ENCODE measurements around the gene PPP1R12C.

PPP1R12C gene

GRCh38 chr19:55105237-55105636 lies 12.2 kb downstream of the PPP1R12C start:
- H3K4me1 ChIP-seq (ENCODE audit: insufficient read depth, insufficient read length), result no peaks in the 10 kb centered on the region
- no peaks in the 10 kb centered on the region for H3K27me3 ChIP-seq (ENCODE audit: insufficient read depth, insufficient read length)
- no peaks in the 10 kb centered on the region for H3K9me3 ChIP-seq (ENCODE audit: insufficient read depth, low read length)
- TF ChIP-seq SUZ12 (IDR thresholded peaks at IDR 0.05; ENCODE audit: extremely low read depth, insufficient read depth, insufficient read length), result no peak
- TF ChIP-seq ZNF274 (IDR thresholded peaks at IDR 0.05; ENCODE audit: low read depth, low read length), result no peak
- no peak for TF ChIP-seq YY1 (IDR thresholded peaks at IDR 0.05; ENCODE audit: insufficient read depth, insufficient read length)
- H3K36me3 ChIP-seq (ENCODE audit: insufficient read depth, insufficient read length, low read length), result peaks cover 47% of the 10 kb centered on the region
- DNase-seq (ENCODE audit: low read depth, low spot score), result no peak
- H3K9ac ChIP-seq (ENCODE audit: insufficient read length, low read depth), result no peak overlapping the region
- no peak overlapping the region for H3K4me3 ChIP-seq (ENCODE audit: insufficient read length, low read depth)

DNA sequence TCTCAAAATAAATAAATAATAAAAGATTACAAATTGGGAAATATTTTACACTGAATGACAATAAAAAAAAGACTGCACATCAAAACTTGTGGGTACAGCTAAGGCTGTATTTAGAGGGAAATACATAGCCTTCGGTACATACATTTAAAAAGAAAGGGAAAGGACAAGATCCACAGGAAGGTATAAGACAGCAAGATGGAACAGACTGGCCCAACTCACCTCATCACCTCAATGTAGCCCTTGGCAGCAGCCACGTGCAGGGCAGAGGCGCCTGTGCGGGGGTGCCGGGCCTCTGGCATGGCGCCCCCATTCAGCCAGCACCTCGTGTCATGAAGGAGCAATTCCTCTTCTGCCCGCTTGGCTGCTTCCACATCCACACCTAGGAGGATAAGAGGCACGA lies 14.2 kb downstream of the PPP1R12C start:
- TF ChIP-seq ZNF274 (IDR thresholded peaks at IDR 0.05; ENCODE audit: low read depth, low read length) (no peak), YY1 (IDR thresholded peaks at IDR 0.05; ENCODE audit: insufficient read depth, insufficient read length) (no peak), SUZ12 (IDR thresholded peaks at IDR 0.05; ENCODE audit: extremely low read depth, insufficient read depth, insufficient read length) (no peak)
- peaks cover 45% of the 10 kb centered on the region for H3K36me3 ChIP-seq (ENCODE audit: insufficient read depth, insufficient read length, low read length)
- no peak for DNase-seq (ENCODE audit: low read depth, low spot score)
- peaks cover 2% of the 10 kb centered on the region for H3K4me1 ChIP-seq (ENCODE audit: insufficient read depth, insufficient read length)
- no peak overlapping the region for H3K4me3 ChIP-seq (ENCODE audit: insufficient read length, low read depth)
- H3K9ac ChIP-seq (ENCODE audit: insufficient read length, low read depth), result no peak overlapping the region
- H3K9me3 ChIP-seq (ENCODE audit: insufficient read depth, low read length), result no peaks in the 10 kb centered on the region
- H3K27me3 ChIP-seq (ENCODE audit: insufficient read depth, insufficient read length), result no peaks in the 10 kb centered on the region

DNA sequence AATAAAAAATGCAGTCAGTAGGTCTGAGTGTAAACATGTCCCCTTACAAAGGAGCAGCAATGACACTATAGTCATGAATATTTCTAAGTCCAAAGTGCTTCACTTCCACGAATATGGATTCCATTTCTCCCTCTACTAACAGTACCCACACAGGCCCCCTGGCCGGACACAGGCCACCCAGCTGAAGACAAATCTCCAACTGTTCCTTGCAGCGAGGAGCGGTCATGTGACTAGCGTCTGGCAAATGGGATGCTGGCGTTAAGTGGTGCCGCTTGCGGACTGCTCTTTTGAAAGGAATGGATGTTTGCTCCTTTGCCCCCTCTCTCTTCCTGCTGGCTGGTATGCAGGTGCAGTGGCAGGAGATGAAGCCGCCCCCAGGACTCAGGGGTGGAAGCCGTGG lies 16.2 kb downstream of the PPP1R12C start:
- H3K36me3 ChIP-seq (ENCODE audit: insufficient read depth, insufficient read length, low read length), result peaks cover 41% of the 10 kb centered on the region
- H3K27me3 ChIP-seq (ENCODE audit: insufficient read depth, insufficient read length), result no peaks in the 10 kb centered on the region

DNA sequence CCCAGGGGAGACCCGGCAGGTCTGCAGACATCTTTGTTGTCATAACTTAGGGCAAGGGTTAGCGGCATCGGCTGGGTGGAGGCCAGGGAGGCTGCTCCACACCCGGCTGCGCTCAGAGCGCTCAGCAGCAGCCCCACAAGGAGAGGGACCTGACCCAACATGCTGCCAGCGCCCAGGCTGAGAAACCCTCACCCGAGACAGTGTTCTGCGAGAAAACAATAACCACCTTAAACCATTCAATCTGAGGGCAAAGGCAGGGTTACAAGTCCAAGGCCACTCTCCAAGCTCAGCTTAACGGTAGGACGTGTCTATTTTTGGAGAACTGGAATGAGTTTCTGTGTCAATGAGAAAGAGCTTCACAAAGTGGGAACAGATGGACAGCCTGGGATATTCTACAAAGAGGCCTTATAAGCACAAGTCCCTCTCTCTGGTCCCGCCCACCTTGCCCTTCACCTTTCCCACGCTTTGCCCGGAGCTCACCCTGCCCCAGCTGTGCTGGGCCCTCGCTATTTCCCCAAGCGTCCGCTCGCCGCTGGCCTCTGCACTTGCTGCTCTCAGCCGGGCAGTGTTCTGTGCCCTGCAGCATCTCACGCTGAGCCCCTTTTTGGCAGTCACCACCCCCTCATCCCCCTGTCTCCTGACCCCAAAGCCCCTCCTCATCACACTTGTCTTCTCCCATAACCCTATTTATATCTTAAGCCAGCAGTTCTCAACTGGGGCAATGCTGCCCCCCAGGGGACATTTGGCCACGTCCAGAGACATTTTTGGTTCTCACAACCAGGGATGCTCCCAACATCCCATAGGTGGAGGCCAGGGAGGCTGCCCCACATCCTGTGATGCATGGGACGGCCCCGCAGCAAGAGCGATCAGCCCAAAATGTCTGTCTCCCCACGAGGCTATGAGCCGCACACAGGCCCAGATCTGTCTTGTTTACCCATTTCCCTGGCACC lies 17.6 kb downstream of the PPP1R12C start:
- no peak for TF ChIP-seq YY1 (IDR thresholded peaks at IDR 0.05; ENCODE audit: insufficient read depth, insufficient read length)
- no peak for TF ChIP-seq SUZ12 (IDR thresholded peaks at IDR 0.05; ENCODE audit: extremely low read depth, insufficient read depth, insufficient read length)
- TF ChIP-seq ZNF274 (IDR thresholded peaks at IDR 0.05; ENCODE audit: low read depth, low read length), result no peak
- Histone ChIP-seq H3K4me3 (ENCODE audit: insufficient read length, low read depth) (no peak overlapping the region), H3K9me3 (ENCODE audit: insufficient read depth, low read length) (no peaks in the 10 kb centered on the region), H3K36me3 (ENCODE audit: insufficient read depth, insufficient read length, low read length) (peaks cover 45% of the 10 kb centered on the region), H3K9ac (ENCODE audit: insufficient read length, low read depth) (no peak overlapping the region), H3K27me3 (ENCODE audit: insufficient read depth, insufficient read length) (no peaks in the 10 kb centered on the region), H3K4me1 (ENCODE audit: insufficient read depth, insufficient read length) (peaks cover 3% of the 10 kb centered on the region)
- no peak for DNase-seq (ENCODE audit: low read depth, low spot score)

More for the DNA sequence above, 16.2 kb downstream of the PPP1R12C start:
- Histone ChIP-seq H3K9me3 (ENCODE audit: insufficient read depth, low read length) (no peaks in the 10 kb centered on the region), H3K4me3 (ENCODE audit: insufficient read length, low read depth) (no peak overlapping the region), H3K9ac (ENCODE audit: insufficient read length, low read depth) (no peak overlapping the region), H3K4me1 (ENCODE audit: insufficient read depth, insufficient read length) (peaks cover 2% of the 10 kb centered on the region)
- DNase-seq (ENCODE audit: low read depth, low spot score), result no peak
- TF ChIP-seq SUZ12 (IDR thresholded peaks at IDR 0.05; ENCODE audit: extremely low read depth, insufficient read depth, insufficient read length) (no peak), YY1 (IDR thresholded peaks at IDR 0.05; ENCODE audit: insufficient read depth, insufficient read length) (no peak), ZNF274 (IDR thresholded peaks at IDR 0.05; ENCODE audit: low read depth, low read length) (no peak)

- Histone ChIP-seq H3K36me3 (ENCODE audit: insufficient read depth, insufficient read length, low read length) (peaks cover 52% of the 10 kb centered on the region), H3K4me1 (ENCODE audit: insufficient read depth, insufficient read length) (peaks cover 9% of the 10 kb centered on the region), H3K27me3 (ENCODE audit: insufficient read depth, insufficient read length) (no peaks in the 10 kb centered on the region), H3K9ac (ENCODE audit: insufficient read length, low read depth) (no peak overlapping the region), H3K4me3 (ENCODE audit: insufficient read length, low read depth) (no peak overlapping the region), H3K9me3 (ENCODE audit: insufficient read depth, low read length) (no peaks in the 10 kb centered on the region)
- DNase-seq (ENCODE audit: low read depth, low spot score), result no peak
- TF ChIP-seq YY1 (IDR thresholded peaks at IDR 0.05; ENCODE audit: insufficient read depth, insufficient read length) (no peak), SUZ12 (IDR thresholded peaks at IDR 0.05; ENCODE audit: extremely low read depth, insufficient read depth, insufficient read length) (no peak), ZNF274 (IDR thresholded peaks at IDR 0.05; ENCODE audit: low read depth, low read length) (no peak)
These were observed 18.5 kb downstream of the PPP1R12C start for GRCh38 chr19:55098716-55099556.

DNA sequence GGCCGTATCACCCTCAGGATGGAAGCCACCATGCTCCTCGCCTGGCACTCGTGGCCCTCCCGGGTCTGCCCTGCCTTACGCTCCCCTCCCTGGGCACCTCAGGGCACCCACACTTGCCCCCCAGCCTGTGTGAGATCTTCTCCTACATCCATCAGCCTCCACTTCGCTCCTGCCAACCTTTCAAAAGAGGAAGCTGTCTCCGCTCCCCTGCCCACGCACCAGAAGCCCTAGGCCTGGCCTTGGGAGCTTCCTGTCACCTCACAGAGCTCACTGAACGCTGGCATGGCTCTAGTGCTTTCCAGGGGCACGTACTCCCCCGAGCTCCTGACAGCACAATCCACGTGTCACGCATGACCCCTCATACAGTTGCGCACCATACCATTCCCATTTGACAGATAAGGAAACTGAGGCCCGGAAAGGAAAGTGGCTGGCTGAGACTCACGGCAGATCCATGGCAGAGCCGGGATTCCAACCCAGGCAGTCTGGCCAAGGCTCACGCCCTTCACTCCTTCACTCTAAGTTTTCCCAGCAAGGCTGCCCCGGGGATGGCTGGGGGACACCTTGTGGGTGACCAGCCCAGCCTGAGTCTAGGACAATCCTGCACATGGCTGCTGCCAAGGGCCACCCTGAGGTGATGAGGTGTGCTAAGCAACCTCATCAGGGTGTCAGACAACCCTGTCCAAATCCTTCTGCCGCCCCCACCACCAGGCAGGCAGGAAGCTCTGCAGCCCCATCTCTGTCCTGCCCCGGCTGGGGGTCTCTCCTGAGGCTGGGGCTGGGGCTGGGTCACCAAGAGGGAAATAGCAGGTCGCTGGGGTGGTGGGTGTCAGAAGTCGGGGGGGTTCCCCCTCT lies 19.3 kb downstream of the PPP1R12C start:
- Histone ChIP-seq H3K36me3 (ENCODE audit: insufficient read depth, insufficient read length, low read length) (peaks cover 46% of the 10 kb centered on the region), H3K27me3 (ENCODE audit: insufficient read depth, insufficient read length) (no peaks in the 10 kb centered on the region), H3K9ac (ENCODE audit: insufficient read length, low read depth) (no peak overlapping the region), H3K4me3 (ENCODE audit: insufficient read length, low read depth) (no peak overlapping the region), H3K9me3 (ENCODE audit: insufficient read depth, low read length) (no peaks in the 10 kb centered on the region), H3K4me1 (ENCODE audit: insufficient read depth, insufficient read length) (peaks cover 9% of the 10 kb centered on the region)
- DNase-seq (ENCODE audit: low read depth, low spot score), result no peak
- TF ChIP-seq YY1 (IDR thresholded peaks at IDR 0.05; ENCODE audit: insufficient read depth, insufficient read length) (no peak), SUZ12 (IDR thresholded peaks at IDR 0.05; ENCODE audit: extremely low read depth, insufficient read depth, insufficient read length) (no peak), ZNF274 (IDR thresholded peaks at IDR 0.05; ENCODE audit: low read depth, low read length) (no peak)
